Neural cell (in vitro differentiated cells): ENCODE data around the gene PNKD. TPM values are rescaled to one million over a fixed set of nuclear protein-coding genes. Genes with fewer than 3 reads are reported as not detected.

Experiments
- H2AFZ ChIP-seq: fragments of 200-600, 300-800 bp; sonication (generic), shearing (Covaris generic); 2 replicates; pipeline ENCODE4 v1.6.0; 2014; ENCODE audit warnings: low read depth, mild to moderate bottlenecking, antibody characterized with exemption, low read length, moderate library complexity
- H3F3A ChIP-seq: fragments of 200-600 bp; shearing (Covaris generic); 2 replicates; pipeline ENCODE4 v1.6.1; 2016; ENCODE audit warnings: mild to moderate bottlenecking, moderate library complexity, mixed read lengths, antibody characterized with exemption, low read length; ENCODE audit not compliant: insufficient read depth, poor library complexity, severe bottlenecking
- H3K27ac ChIP-seq: fragments of 200-600, 300-800 bp; sonication (generic), shearing (Covaris generic); 2 replicates; pipeline ENCODE4 v1.5.1; 2014; ENCODE audit warnings: mild to moderate bottlenecking, low read length, moderate library complexity
- H3K27me3 ChIP-seq: fragments of 300-800, 200-600 bp; sonication (generic), shearing (Covaris generic); 2 replicates; pipeline ENCODE4 v1.6.0; 2014; ENCODE audit warnings: mild to moderate bottlenecking, low read depth, low read length, moderate library complexity; ENCODE audit not compliant: insufficient read depth
- H3K36me3 ChIP-seq: fragments of 300-800, 200-600 bp; sonication (generic), shearing (Covaris generic); 2 replicates; pipeline ENCODE4 v1.5.1; 2014; ENCODE audit warnings: mild to moderate bottlenecking, antibody characterized with exemption, low read length, moderate library complexity; ENCODE audit not compliant: insufficient read depth
- H3K4me2 ChIP-seq: fragments of 300-800, 200-600 bp; sonication (generic), shearing (Covaris generic); 2 replicates; pipeline ENCODE4 v1.6.0; 2014; ENCODE audit warnings: mild to moderate bottlenecking, low read length
- H3K4me3 ChIP-seq: fragments of 300-800, 200-600 bp; sonication (generic), shearing (Covaris generic); 2 replicates; pipeline ENCODE4 v1.5.1; 2014; ENCODE audit warnings: mild to moderate bottlenecking, low read length, moderate library complexity
- H3K79me2 ChIP-seq: fragments of 200-600 bp; shearing (Covaris generic); replicated peaks from 2 replicates; pipeline ENCODE4 v1.6.0; 2014; ENCODE audit warnings: mild to moderate bottlenecking, low read length, moderate library complexity; ENCODE audit not compliant: insufficient read depth
- H3K9ac ChIP-seq: fragments of 300-800, 200-600 bp; sonication (generic), shearing (Covaris generic); 2 replicates; pipeline ENCODE4 v1.6.1; 2016; ENCODE audit warnings: mild to moderate bottlenecking, low read length, mixed read lengths
- H3K9me2 ChIP-seq: fragments of 200-600 bp; shearing (Covaris generic); 2 replicates; pipeline ENCODE4 v1.6.1; 2016; ENCODE audit warnings: mild to moderate bottlenecking, low read length, mixed read lengths; ENCODE audit not compliant: insufficient read depth
- H3K9me3 ChIP-seq: fragments of 200-600, 300-800 bp; sonication (generic), shearing (Covaris generic); 2 replicates; pipeline ENCODE4 v1.6.1; 2016; ENCODE audit warnings: mild to moderate bottlenecking, mixed run types, low read length, moderate library complexity, mixed read lengths
- H4K20me1 ChIP-seq: fragments of 200-600 bp; shearing (Covaris generic); 2 replicates; pipeline ENCODE4 v1.6.1; 2016; ENCODE audit warnings: mild to moderate bottlenecking, mixed run types; ENCODE audit not compliant: insufficient read depth
- EP300 ChIP-seq: fragments of 450-650 bp; conservative IDR thresholded peaks from 2 replicates; pipeline ENCODE4 v1.6.1; 2014; ENCODE audit warnings: antibody characterized with exemption, mild to moderate bottlenecking, moderate library complexity; ENCODE audit not compliant: poor library complexity, severe bottlenecking
- EZH2 ChIP-seq: fragments of 200-600, 300-800 bp; shearing (Covaris generic), sonication (generic); IDR thresholded peaks from 2 replicates; pipeline ENCODE4 v1.6.1; 2014; ENCODE audit warnings: antibody characterized with exemption, low read length, borderline replicate concordance, mild to moderate bottlenecking; ENCODE audit not compliant: insufficient read depth, poor library complexity, severe bottlenecking
- MXI1 ChIP-seq: fragments of 450-650 bp; conservative IDR thresholded peaks from 2 replicates; pipeline ENCODE4 v1.6.1; 2014; ENCODE audit warnings: antibody characterized with exemption, mild to moderate bottlenecking; ENCODE audit not compliant: poor library complexity, severe bottlenecking
- POLR2AphosphoS5 ChIP-seq: IDR thresholded peaks from 2 replicates; pipeline ENCODE4 v1.6.1; 2012
- RAD21 ChIP-seq: fragments of 450-650 bp; conservative IDR thresholded peaks from 2 replicates; pipeline ENCODE4 v1.6.1; 2014; ENCODE audit warnings: antibody characterized with exemption, mild to moderate bottlenecking, moderate library complexity
- SMC3 ChIP-seq: fragments of 450-650 bp; conservative IDR thresholded peaks from 2 replicates; pipeline ENCODE4 v1.6.1; 2014; ENCODE audit warnings: antibody characterized with exemption, mild to moderate bottlenecking, moderate library complexity; ENCODE audit not compliant: poor library complexity
- TAF1 ChIP-seq: IDR thresholded peaks from 2 replicates; pipeline ENCODE4 v1.6.1; 2012; ENCODE audit warnings: low read depth
- polyA plus RNA-seq: library from polyadenylated mRNA; depleted of rRNA; stranded (reverse); fragments of >200 nt; gene quantifications from 2 replicates; pipeline ENCODE4 v1.2.3, GENCODE V29; 2014
- TF ChIP-seq, protein P1 (sequence below): fragments of 450-650 bp; IDR thresholded peaks from 2 replicates; pipeline ENCODE4 v1.5.1; 2014; ENCODE audit warnings: antibody characterized with exemption, mild to moderate bottlenecking, moderate library complexity; ENCODE audit not compliant: poor library complexity, severe bottlenecking
- TF ChIP-seq, protein P2 (sequence below): IDR thresholded peaks from 2 replicates; pipeline ENCODE4 v1.6.1; 2012; ENCODE audit warnings: borderline replicate concordance

Gene PNKD
- polyA plus RNA-seq, 1 donor from 2014 or later: 59.7 TPM

DNA sequence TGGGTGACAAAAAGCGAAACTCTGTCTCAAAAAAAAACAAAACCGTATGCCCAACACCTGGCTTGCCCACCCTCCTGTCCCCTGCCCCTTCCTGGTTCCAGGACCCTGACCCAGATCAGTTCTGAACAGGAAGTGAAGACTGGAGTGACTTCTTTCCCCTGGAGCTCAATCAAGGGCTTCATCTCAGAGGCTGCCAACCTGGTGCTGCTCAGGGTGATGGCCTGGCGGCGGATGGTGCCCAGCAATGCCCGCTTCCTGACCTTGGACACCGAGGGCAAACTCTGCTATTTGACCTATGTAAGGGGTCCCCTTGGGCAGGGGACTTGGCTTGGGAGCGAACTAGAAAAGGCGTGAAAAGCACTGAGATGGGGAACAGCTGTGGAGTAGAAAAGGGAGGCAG lies 92.3 kb downstream of the PNKD start:
- H3K36me3 ChIP-seq: no peaks in the 10 kb centered on the region

DNA sequence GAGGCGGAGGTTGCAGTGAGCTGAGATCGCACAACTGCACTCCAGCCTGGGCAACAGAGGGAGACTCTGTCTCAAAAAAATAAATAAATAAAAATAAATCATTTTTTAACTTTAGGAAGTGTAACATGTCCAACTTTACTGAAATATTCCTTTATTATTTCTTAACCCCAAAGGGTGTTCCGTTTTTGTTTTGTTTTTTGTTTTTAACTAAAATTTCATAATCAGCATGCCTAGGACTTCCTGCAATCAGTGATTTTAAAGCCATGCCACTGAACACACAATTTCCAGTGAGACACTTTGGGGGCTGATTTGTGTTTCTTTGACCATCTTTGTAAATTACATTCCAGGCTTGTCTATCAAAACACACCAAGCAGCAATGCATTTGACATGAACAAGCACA lies 93.4 kb downstream of the PNKD start:
- H3K4me3 ChIP-seq: no peak overlapping the region
- TF ChIP-seq TAF1 (no peak), RAD21 (no peak), POLR2AphosphoS5 (no peak), EZH2 (no peak), EP300 (no peak), MXI1 (no peak)

More for the DNA sequence above, 92.3 kb downstream of the PNKD start:
- no peak overlapping the region for H3K9ac ChIP-seq
- no peak overlapping the region for H3K27ac ChIP-seq
- TF ChIP-seq RAD21: no peak
- TF ChIP-seq EP300: no peak
- TF ChIP-seq, protein P1, sequence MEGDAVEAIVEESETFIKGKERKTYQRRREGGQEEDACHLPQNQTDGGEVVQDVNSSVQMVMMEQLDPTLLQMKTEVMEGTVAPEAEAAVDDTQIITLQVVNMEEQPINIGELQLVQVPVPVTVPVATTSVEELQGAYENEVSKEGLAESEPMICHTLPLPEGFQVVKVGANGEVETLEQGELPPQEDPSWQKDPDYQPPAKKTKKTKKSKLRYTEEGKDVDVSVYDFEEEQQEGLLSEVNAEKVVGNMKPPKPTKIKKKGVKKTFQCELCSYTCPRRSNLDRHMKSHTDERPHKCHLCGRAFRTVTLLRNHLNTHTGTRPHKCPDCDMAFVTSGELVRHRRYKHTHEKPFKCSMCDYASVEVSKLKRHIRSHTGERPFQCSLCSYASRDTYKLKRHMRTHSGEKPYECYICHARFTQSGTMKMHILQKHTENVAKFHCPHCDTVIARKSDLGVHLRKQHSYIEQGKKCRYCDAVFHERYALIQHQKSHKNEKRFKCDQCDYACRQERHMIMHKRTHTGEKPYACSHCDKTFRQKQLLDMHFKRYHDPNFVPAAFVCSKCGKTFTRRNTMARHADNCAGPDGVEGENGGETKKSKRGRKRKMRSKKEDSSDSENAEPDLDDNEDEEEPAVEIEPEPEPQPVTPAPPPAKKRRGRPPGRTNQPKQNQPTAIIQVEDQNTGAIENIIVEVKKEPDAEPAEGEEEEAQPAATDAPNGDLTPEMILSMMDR: no peak
- H3K9me2 ChIP-seq: no peaks in the 10 kb centered on the region
- H4K20me1 ChIP-seq: no peaks in the 10 kb centered on the region
- H3K9me3 ChIP-seq: no peaks in the 10 kb centered on the region
- no peaks in the 10 kb centered on the region for H3F3A ChIP-seq
- no peak overlapping the region for H3K4me2 ChIP-seq
- no peak overlapping the region for H2AFZ ChIP-seq
- peaks cover 5% of the 10 kb centered on the region for H3K27me3 ChIP-seq
- H3K79me2 ChIP-seq: no peaks in the 10 kb centered on the region
- H3K4me3 ChIP-seq: no peak overlapping the region

DNA sequence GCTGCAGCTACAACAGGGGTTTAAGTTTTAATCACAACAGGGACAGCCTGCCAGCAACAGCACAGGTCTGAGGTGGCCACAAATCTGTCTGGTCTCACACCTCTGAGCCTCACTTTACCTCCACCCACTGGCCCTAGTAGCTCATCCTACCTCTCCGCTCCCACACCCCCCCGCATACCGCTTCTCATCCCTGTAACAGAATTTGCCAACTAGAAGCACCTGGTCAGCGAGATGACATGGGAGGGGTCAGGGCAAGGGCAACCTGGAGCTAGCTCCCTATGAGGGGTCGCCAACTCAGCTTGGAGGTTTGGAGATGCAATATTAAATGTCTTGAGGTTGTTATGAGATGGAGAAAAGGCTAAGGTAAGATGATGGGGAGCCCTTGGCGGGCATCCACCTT lies 93.9 kb downstream of the PNKD start:
- Histone ChIP-seq H3K27ac (no peak overlapping the region), H3K4me2 (no peak overlapping the region), H3F3A (no peaks in the 10 kb centered on the region), H3K27me3 (peaks cover 9% of the 10 kb centered on the region), H3K4me3 (no peak overlapping the region), H3K9ac (no peak overlapping the region), H3K36me3 (no peaks in the 10 kb centered on the region), H3K79me2 (no peaks in the 10 kb centered on the region), H3K9me2 (no peaks in the 10 kb centered on the region), H4K20me1 (no peaks in the 10 kb centered on the region), H3K9me3 (no peaks in the 10 kb centered on the region), H2AFZ (no peak overlapping the region)
- no peak for TF ChIP-seq POLR2AphosphoS5
- TF ChIP-seq EP300: no peak
- no peak for TF ChIP-seq EZH2
- no peak for TF ChIP-seq TAF1
- TF ChIP-seq MXI1: no peak
- TF ChIP-seq RAD21: no peak
- TF ChIP-seq, protein P2, sequence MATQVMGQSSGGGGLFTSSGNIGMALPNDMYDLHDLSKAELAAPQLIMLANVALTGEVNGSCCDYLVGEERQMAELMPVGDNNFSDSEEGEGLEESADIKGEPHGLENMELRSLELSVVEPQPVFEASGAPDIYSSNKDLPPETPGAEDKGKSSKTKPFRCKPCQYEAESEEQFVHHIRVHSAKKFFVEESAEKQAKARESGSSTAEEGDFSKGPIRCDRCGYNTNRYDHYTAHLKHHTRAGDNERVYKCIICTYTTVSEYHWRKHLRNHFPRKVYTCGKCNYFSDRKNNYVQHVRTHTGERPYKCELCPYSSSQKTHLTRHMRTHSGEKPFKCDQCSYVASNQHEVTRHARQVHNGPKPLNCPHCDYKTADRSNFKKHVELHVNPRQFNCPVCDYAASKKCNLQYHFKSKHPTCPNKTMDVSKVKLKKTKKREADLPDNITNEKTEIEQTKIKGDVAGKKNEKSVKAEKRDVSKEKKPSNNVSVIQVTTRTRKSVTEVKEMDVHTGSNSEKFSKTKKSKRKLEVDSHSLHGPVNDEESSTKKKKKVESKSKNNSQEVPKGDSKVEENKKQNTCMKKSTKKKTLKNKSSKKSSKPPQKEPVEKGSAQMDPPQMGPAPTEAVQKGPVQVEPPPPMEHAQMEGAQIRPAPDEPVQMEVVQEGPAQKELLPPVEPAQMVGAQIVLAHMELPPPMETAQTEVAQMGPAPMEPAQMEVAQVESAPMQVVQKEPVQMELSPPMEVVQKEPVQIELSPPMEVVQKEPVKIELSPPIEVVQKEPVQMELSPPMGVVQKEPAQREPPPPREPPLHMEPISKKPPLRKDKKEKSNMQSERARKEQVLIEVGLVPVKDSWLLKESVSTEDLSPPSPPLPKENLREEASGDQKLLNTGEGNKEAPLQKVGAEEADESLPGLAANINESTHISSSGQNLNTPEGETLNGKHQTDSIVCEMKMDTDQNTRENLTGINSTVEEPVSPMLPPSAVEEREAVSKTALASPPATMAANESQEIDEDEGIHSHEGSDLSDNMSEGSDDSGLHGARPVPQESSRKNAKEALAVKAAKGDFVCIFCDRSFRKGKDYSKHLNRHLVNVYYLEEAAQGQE: no peak
- TF ChIP-seq, protein P1: no peak
- no peak for TF ChIP-seq SMC3

More for the DNA sequence above, 93.4 kb downstream of the PNKD start:
- Histone ChIP-seq H2AFZ (no peak overlapping the region), H3F3A (no peaks in the 10 kb centered on the region), H3K9me3 (no peaks in the 10 kb centered on the region), H3K27me3 (peaks cover 9% of the 10 kb centered on the region), H4K20me1 (no peaks in the 10 kb centered on the region), H3K9me2 (no peaks in the 10 kb centered on the region), H3K9ac (no peak overlapping the region), H3K27ac (no peak overlapping the region), H3K79me2 (no peaks in the 10 kb centered on the region), H3K36me3 (no peaks in the 10 kb centered on the region), H3K4me2 (no peak overlapping the region)
